IMR-90 (cell line): ENCODE measurements around the gene KCNAB2. TPM values are rescaled to one million over a fixed set of nuclear protein-coding genes. Genes with fewer than 3 reads are reported as not detected.

ENCODE experiments used
- ATAC-seq: fragments of 200-7000 bp; cut with Tn5 transposase; 2 replicates; pipeline ENCODE4 v1.9.1; 2020; ENCODE audit warnings: low read depth, mild to moderate bottlenecking, moderate library complexity
- BruUV-seq: library from RNA; stranded (reverse); fragments of 400-500 nt; replicated peaks from 2 replicates; lab custom pipeline; 2021; lab: Mats Ljungman, UMichigan
- CTCF ChIA-PET: fragments of 300-600 bp; formaldehyde crosslinking; extraction: SDS; loops from one replicate; lab custom pipeline; 2021; ENCODE audit warnings: antibody characterized with exemption; lab: Yijun Ruan, JAX
- POLR2A ChIA-PET: fragments of 300-600 bp; sonication (Branson Sonifier 250); formaldehyde crosslinking; loops from one replicate; lab custom pipeline; 2022; ENCODE audit warnings: antibody characterized with exemption; ENCODE audit not compliant: unreplicated experiment; lab: Charles Lee
- DNase-seq: peaks from one replicate; pipeline ENCODE4 v3.0.0; 2013
- H2AFZ ChIP-seq: replicated peaks from 2 replicates; pipeline ENCODE3; 2013; ENCODE audit warnings: low read length, mild to moderate bottlenecking; ENCODE audit not compliant: poor library complexity
- H2AK5ac ChIP-seq: 2 replicates; pipeline ENCODE4 v1.6.1; 2013; ENCODE audit warnings: low read depth, low read length, inconsistent platforms
- H2AK9ac ChIP-seq: replicated peaks from 2 replicates; pipeline ENCODE3; 2013; ENCODE audit warnings: mild to moderate bottlenecking, low read depth, low read length, moderate library complexity; ENCODE audit not compliant: poor library complexity
- H2BK120ac ChIP-seq: 2 replicates; pipeline ENCODE4 v1.6.1; 2013; ENCODE audit warnings: low read depth, low read length, inconsistent platforms
- H2BK15ac ChIP-seq: 3 replicates; pipeline ENCODE4 v1.6.1; 2013; ENCODE audit warnings: low read depth, low read length, inconsistent platforms
- H2BK20ac ChIP-seq: 2 replicates; pipeline ENCODE4 v1.6.1; 2013; ENCODE audit warnings: low read depth, mild to moderate bottlenecking, inconsistent platforms, low read length, moderate library complexity
- H2BK5ac ChIP-seq: 2 replicates; pipeline ENCODE4 v1.6.1; 2013; ENCODE audit warnings: mild to moderate bottlenecking, low read depth, low read length, inconsistent platforms; ENCODE audit not compliant: poor library complexity, severe bottlenecking
- H3K14ac ChIP-seq: replicated peaks from 2 replicates; pipeline ENCODE4 v1.6.1; 2013; ENCODE audit warnings: low read depth, low read length, inconsistent platforms
- H3K18ac ChIP-seq: 2 replicates; pipeline ENCODE4 v1.6.1; 2013; ENCODE audit warnings: low read depth, low read length, control low read depth
- H3K23ac ChIP-seq: 2 replicates; pipeline ENCODE4 v1.6.1; 2013; ENCODE audit warnings: low read depth, low read length, inconsistent platforms
- H3K27ac ChIP-seq: 2 replicates; pipeline ENCODE4 v1.5.1; 2013; ENCODE audit warnings: mild to moderate bottlenecking, control low read depth, low read length; ENCODE audit not compliant: insufficient read depth
- H3K27me3 ChIP-seq: 2 replicates; pipeline ENCODE4 v1.6.1; 2013; ENCODE audit warnings: low read length; ENCODE audit not compliant: control insufficient read depth, insufficient read depth
- H3K36me3 ChIP-seq: 2 replicates; pipeline ENCODE4 v1.6.1; 2013; ENCODE audit warnings: low read length, mixed read lengths; ENCODE audit not compliant: control insufficient read depth, insufficient read depth
- H3K4ac ChIP-seq: 2 replicates; pipeline ENCODE4 v1.6.1; 2013; ENCODE audit warnings: low read depth, low read length, inconsistent platforms
- H3K4me1 ChIP-seq: 2 replicates; pipeline ENCODE4 v1.6.1; 2013; ENCODE audit warnings: low read length, mixed read lengths; ENCODE audit not compliant: control insufficient read depth, insufficient read depth
- H3K4me2 ChIP-seq: 2 replicates; pipeline ENCODE4 v1.6.1; 2013; ENCODE audit warnings: low read depth, mild to moderate bottlenecking, control low read depth, low read length, moderate library complexity
- H3K4me3 ChIP-seq: 2 replicates; pipeline ENCODE4 v1.5.1; 2013; ENCODE audit warnings: low read depth, mild to moderate bottlenecking, control low read depth, low read length, moderate library complexity; ENCODE audit not compliant: insufficient read depth
- H3K56ac ChIP-seq: 2 replicates; pipeline ENCODE4 v1.6.1; 2013; ENCODE audit warnings: low read length, inconsistent platforms; ENCODE audit not compliant: insufficient read depth; ENCODE audit errors: extremely low read depth
- H3K79me1 ChIP-seq, 2 experiments: 2 replicates each; pipeline ENCODE4 v1.6.1; 2013; ENCODE audit warnings: low read length in 2 of 2, inconsistent platforms in 1 of 2, low read depth in 1 of 2
- H3K9ac ChIP-seq: 2 replicates; pipeline ENCODE4 v1.6.1; 2013; ENCODE audit warnings: low read depth, low read length, control low read depth
- H3K9me1 ChIP-seq: 2 replicates; pipeline ENCODE4 v1.6.1; 2013; ENCODE audit warnings: low read length, inconsistent platforms; ENCODE audit not compliant: insufficient read depth
- H3K9me3 ChIP-seq: 2 replicates; pipeline ENCODE4 v1.6.1; 2013; ENCODE audit warnings: low read length; ENCODE audit not compliant: control insufficient read depth, insufficient read depth
- H4K20me1 ChIP-seq: 2 replicates; pipeline ENCODE4 v1.6.1; 2013; ENCODE audit warnings: low read length, inconsistent platforms; ENCODE audit not compliant: insufficient read depth
- H4K5ac ChIP-seq: 2 replicates; pipeline ENCODE4 v1.6.1; 2013; ENCODE audit warnings: mild to moderate bottlenecking, low read depth, low read length, control low read depth
- H4K8ac ChIP-seq, 2 experiments: 2 replicates each; pipeline ENCODE4 v1.6.1; 2013; ENCODE audit warnings: low read depth in 2 of 2, low read length in 2 of 2, control low read depth in 1 of 2, inconsistent platforms in 1 of 2
- H4K91ac ChIP-seq: 2 replicates; pipeline ENCODE4 v1.6.1; 2013; ENCODE audit warnings: low read depth, low read length, inconsistent platforms; ENCODE audit not compliant: insufficient read depth
- BHLHE40 ChIP-seq: fragments of 150-350 bp; IDR thresholded peaks from 2 replicates; pipeline ENCODE4 v1.6.1; 2016; ENCODE audit warnings: mild to moderate bottlenecking, low read depth, low read length
- CEBPB ChIP-seq: IDR thresholded peaks from 2 replicates; pipeline ENCODE4 v1.6.1; 2012; ENCODE audit warnings: low read depth, low read length, improper control_type of control experiment
- CHD1 ChIP-seq: IDR thresholded peaks from 2 replicates; pipeline ENCODE4 v1.6.1; 2012; ENCODE audit warnings: low read depth, low read length, improper control_type of control experiment
- CTCF ChIP-seq: conservative IDR thresholded peaks from 2 replicates; pipeline ENCODE4 v1.5.1; 2012; ENCODE audit warnings: mild to moderate bottlenecking, low read depth, low read length, improper control_type of control experiment
- ELK1 ChIP-seq: fragments of 150-350 bp; IDR thresholded peaks from 2 replicates; pipeline ENCODE4 v1.6.1; 2016; ENCODE audit warnings: low read depth, mild to moderate bottlenecking, low read length, moderate library complexity, borderline replicate concordance
- FOS ChIP-seq: fragments of 150-350 bp; IDR thresholded peaks from 2 replicates; pipeline ENCODE4 v1.6.1; 2016; ENCODE audit warnings: low read depth, low read length
- MAFK ChIP-seq: IDR thresholded peaks from 2 replicates; pipeline ENCODE4 v1.6.1; 2012; ENCODE audit warnings: low read depth, low read length, improper control_type of control experiment
- MAZ ChIP-seq: IDR thresholded peaks from 2 replicates; pipeline ENCODE4 v1.6.1; 2012; ENCODE audit warnings: low read depth, mild to moderate bottlenecking, low read length, improper control_type of control experiment, moderate library complexity, borderline replicate concordance
- MXI1 ChIP-seq: IDR thresholded peaks from 2 replicates; pipeline ENCODE4 v1.6.1; 2012; ENCODE audit warnings: low read depth, mild to moderate bottlenecking, low read length, moderate library complexity, borderline replicate concordance
- NFE2L2 ChIP-seq: fragments of 150-350 bp; IDR thresholded peaks from 2 replicates; pipeline ENCODE4 v1.6.1; 2016; ENCODE audit warnings: low read depth, mild to moderate bottlenecking, low read length
- POLR2A ChIP-seq: IDR thresholded peaks from 2 replicates; pipeline ENCODE4 v1.6.1; 2012; ENCODE audit warnings: mild to moderate bottlenecking, low read depth, low read length
- RAD21 ChIP-seq: IDR thresholded peaks from 2 replicates; pipeline ENCODE4 v1.6.1; 2012; ENCODE audit warnings: low read length, improper control_type of control experiment
- RCOR1 ChIP-seq: IDR thresholded peaks from 2 replicates; pipeline ENCODE4 v1.6.1; 2012; ENCODE audit warnings: mild to moderate bottlenecking, low read length, improper control_type of control experiment; ENCODE audit not compliant: insufficient replicate concordance
- RFX5 ChIP-seq: IDR thresholded peaks from 2 replicates; pipeline ENCODE4 v1.8.0; 2012; ENCODE audit warnings: low read depth, mild to moderate bottlenecking, low read length, moderate library complexity
- SMC3 ChIP-seq: fragments of 150-350 bp; IDR thresholded peaks from 2 replicates; pipeline ENCODE4 v1.6.1; 2016; ENCODE audit warnings: low read depth, mild to moderate bottlenecking, antibody characterized with exemption, low read length, moderate library complexity
- USF2 ChIP-seq: fragments of 150-350 bp; IDR thresholded peaks from 2 replicates; pipeline ENCODE4 v1.6.1; 2017; ENCODE audit warnings: mild to moderate bottlenecking, antibody characterized with exemption, low read length, low read depth
- WGBS, 2 experiments: methylation state at CpG; one replicate each; pipeline versions ENCODE4 v1.1.5 to v1.1.7; 2013; ENCODE audit warnings: missing lambda C conversion rate in 2 of 2; ENCODE audit not compliant: insufficient read length in 1 of 2; ENCODE audit errors: extremely low coverage in 2 of 2; 5-methylcytosine and 5-hydroxymethylcytosine counted together
- dilution Hi-C: fragments of 300-500 bp; cut with HindIII; formaldehyde crosslinking; loops from one replicate; pipeline ENCODE4 v1.14.3; 2018; ENCODE audit warnings: low sequenced_read_pairs; ENCODE audit not compliant: unreplicated experiment
- in situ Hi-C: fragments of 300-500 bp; cut with MboI; formaldehyde crosslinking; loops from 3 replicates; pipeline ENCODE4 v1.14.3; 2019; ENCODE audit warnings: low sequenced_read_pairs, inconsistent platforms, mixed read lengths
- intact Hi-C: fragments of 100-400 bp; cut with micrococcal nuclease; formaldehyde crosslinking; loops from 2 replicates; pipeline ENCODE4 v1.10.0; 2022
- polyA plus RNA-seq, 3 experiments: library from polyadenylated mRNA; depleted of rRNA; stranded (reverse); fragments of >200 nt; gene quantifications; 2 replicates each; pipeline ENCODE4 v1.2.3, GENCODE V29; 2012; ENCODE audit warnings: low replicate concordance in 1 of 3
- total RNA-seq: library from RNA; depleted of rRNA; stranded (reverse); fragments of >200 nt; gene quantifications from 2 replicates; pipeline ENCODE4 v1.2.3, GENCODE V29; 2012

Gene KCNAB2
- total and polyA plus RNA-seq, 2 of the 4 experiments (the other 2 are of a cell fraction), result 1.3 to 4.2 TPM

GRCh38 chr1:6038603-6039002 is 7.1 kb upstream of the KCNAB2 start:
- intact Hi-C loops, result no loop called here
- Histone ChIP-seq H2BK15ac (no peak overlapping the region), H3K79me1 (no peaks in the 10 kb centered on the region), H2AK5ac (no peak overlapping the region), H3K9ac (no peak overlapping the region), H3K4me3 (no peak overlapping the region), H2BK20ac (no peak overlapping the region), H2AFZ (no peak overlapping the region), H3K27ac (no peak overlapping the region), H3K9me1 (no peaks in the 10 kb centered on the region), H3K9me3 (no peaks in the 10 kb centered on the region), H4K5ac (no peak overlapping the region), H2BK5ac (no peak overlapping the region), H4K8ac (no peak overlapping the region), H2BK120ac (no peak overlapping the region), H3K36me3 (no peaks in the 10 kb centered on the region), H3K18ac (no peak overlapping the region), H3K14ac (no peak overlapping the region), H4K91ac (no peak overlapping the region), H4K20me1 (no peaks in the 10 kb centered on the region), H3K27me3 (peaks cover 5% of the 10 kb centered on the region; the same call in 1 of the 2 replicates), H3K23ac (no peak overlapping the region), H3K56ac (no peak overlapping the region), H2AK9ac (no peak overlapping the region), H3K4me2 (no peak overlapping the region), H3K4ac (no peak overlapping the region), H3K4me1 (no peaks in the 10 kb centered on the region)
- no peak for ATAC-seq
- no peak for DNase-seq
- in situ Hi-C loops, result no loop called here
- TF ChIP-seq RAD21 (no peak), CHD1 (no peak), ELK1 (no peak), RCOR1 (no peak), MXI1 (no peak), NFE2L2 (no peak), FOS (no peak), CEBPB (no peak), RFX5 (no peak), SMC3 (no peak), USF2 (no peak), MAFK (no peak), MAZ (no peak), BHLHE40 (no peak), POLR2A (no peak), CTCF (no peak)
- CTCF ChIA-PET, result no interaction called here
- dilution Hi-C loops, result no loop called here
- WGBS, 2 experiments, result 90% methylated on average over 2 of the region's 7 CpGs; no CpG with 5 or more reads in 1 of the 2 experiments
- no TSS peak for BruUV-seq
- POLR2A ChIA-PET, result no interaction called here
